ENCODE data around the gene VOPP1. TPM values are rescaled to one million over a fixed set of nuclear protein-coding genes. Genes with fewer than 3 reads are reported as not detected.

VOPP1 gene
- total and polyA plus RNA-seq, 9 of the 15 experiments (the other 6 are each of a cell fraction or from before 2014, with no cell fraction given): 8.2 to 45.8 (median 31.2) TPM

- TF ChIP-seq HMGXB4 (CRISPR knock-in tag; IDR thresholded peaks at IDR 0.05) (no peak), MAFK (IDR thresholded peaks at IDR 0.05; ENCODE audit: low read length) (peak; percentile 20; the same call in 1 of the 2 replicates), THRB (CRISPR knock-in tag; conservative IDR thresholded peaks at IDR 0.05) (no peak), BRF1 (IDR thresholded peaks at IDR 0.05; ENCODE audit: borderline replicate concordance, extremely low read depth, insufficient read length) (no peak), ZNF639 (CRISPR knock-in tag; conservative IDR thresholded peaks at IDR 0.05 in 1 of 2, IDR thresholded peaks at IDR 0.05 in 1 of 2) (no peak), SIX5 (IDR thresholded peaks at IDR 0.05; ENCODE audit: borderline replicate concordance in 1 of 2, insufficient read depth in 1 of 2, low read depth in 1 of 2, low read length in 2 of 2) (no peak), CBX3 (IDR thresholded peaks at IDR 0.05; ENCODE audit: borderline replicate concordance in 1 of 2, low read length in 2 of 2) (no peak), SRSF1 (IDR thresholded peaks at IDR 0.05; ENCODE audit: low read depth, low read length) (no peak), ILK (tag; IDR thresholded peaks at IDR 0.05; ENCODE audit: borderline replicate concordance, low read depth) (no peak), MAFF (IDR thresholded peaks at IDR 0.05; ENCODE audit: low read length) (peak; percentile 39; the same call in 1 of the 2 replicates), PTBP1 (IDR thresholded peaks at IDR 0.05; ENCODE audit: low read depth, low read length) (no peak), NCOA1 (IDR thresholded peaks at IDR 0.05; ENCODE audit: low read depth) (no peak), NFE2 (IDR thresholded peaks at IDR 0.05; ENCODE audit: low read depth) (no peak), NR2F6 (CRISPR knock-in tag; IDR thresholded peaks at IDR 0.05) (no peak), IRF1 (CRISPR knock-in tag; IDR thresholded peaks at IDR 0.05; ENCODE audit: borderline replicate concordance) (no peak), ZFX (CRISPR knock-in tag; IDR thresholded peaks at IDR 0.05) (no peak)
These were observed 134.1 kb downstream of the VOPP1 start (continued) for GRCh38 chr7:55438085-55438756.
